ENCODE data around the gene TBKBP1.
"Not testable (repeated sequence)": the region's sequence is repeated elsewhere in the genome, so short reads cannot be mapped to it uniquely, and the experiment has no call there.

The TBKBP1 gene

DNA sequence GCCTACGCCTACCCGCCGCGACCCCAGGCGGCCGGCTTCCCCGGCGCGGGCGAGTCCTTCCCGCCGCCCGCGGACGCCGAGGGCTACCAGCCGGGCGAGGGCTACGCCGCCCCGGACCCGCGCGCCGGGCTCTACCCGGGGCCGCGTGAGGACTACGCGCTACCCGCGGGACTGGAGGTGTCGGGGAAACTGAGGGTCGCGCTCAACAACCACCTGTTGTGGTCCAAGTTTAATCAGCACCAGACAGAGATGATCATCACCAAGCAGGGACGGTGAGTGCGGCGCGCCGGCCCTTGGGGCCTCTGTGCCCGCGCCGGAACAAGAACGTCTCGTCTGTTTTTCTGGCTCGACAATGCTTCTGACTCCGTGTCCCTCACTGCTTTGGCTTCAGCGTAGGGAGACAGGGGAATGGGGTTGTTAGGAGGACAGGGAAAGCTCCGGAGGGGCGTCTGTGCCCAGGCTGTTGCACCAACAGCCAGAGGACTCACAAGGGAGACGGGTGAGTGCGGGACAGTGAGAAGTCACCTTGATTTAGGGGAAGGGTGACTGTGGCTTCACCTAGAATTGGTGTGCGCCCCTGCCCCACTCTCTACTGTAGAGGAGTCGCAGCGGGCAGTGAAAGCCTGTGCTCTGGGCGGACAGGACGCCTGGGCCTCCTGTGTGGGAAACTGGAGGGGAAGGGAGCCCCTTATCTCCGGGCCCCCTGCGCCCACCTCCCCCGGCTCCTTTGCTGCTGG, 39.9 kb downstream of the TBKBP1 start:
- DNase-seq = no peak

DNA sequence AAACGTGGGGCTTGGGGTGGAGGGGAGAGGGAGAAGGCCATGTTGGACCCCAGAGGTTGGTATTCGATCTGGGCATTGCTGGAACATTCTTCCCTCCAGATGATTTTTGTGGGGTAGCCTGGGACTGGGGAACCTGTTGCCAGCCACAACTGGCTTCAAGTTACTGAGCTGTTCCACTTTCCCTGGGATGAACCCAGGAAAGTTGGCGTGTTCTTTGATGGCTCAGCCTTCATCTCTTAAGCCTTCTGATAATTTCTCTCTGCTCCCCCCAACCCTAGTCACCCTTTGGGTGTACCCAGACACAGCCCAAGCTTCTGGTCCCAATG, 41.1 kb downstream of the TBKBP1 start:
- no peak for DNase-seq

DNA sequence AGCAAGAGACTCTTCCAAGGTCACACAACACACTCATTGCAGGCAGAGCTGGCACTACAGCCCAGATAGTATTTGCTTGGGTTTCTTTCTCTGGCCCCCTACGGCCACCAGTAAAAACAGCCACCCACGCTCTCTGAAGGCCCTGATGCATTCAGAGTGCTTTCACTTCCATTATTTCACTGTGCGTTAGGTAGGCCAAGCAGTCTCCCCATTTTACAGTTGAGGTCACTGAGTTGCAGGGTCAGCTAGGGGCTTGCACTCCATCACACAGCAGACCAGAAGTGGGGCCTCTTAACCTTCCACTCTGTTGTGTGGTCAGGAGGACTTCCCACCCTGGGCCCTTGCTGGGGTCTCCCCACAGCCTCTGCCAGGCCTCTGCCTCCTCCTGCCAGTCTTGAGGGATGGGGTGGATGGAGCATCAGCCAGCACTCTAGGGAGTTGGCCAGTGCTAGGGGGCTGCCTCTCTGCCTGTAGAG, 41.6 kb downstream of the TBKBP1 start:
- peak in 1 of 2 donors; percentile 37 for DNase-seq

DNA sequence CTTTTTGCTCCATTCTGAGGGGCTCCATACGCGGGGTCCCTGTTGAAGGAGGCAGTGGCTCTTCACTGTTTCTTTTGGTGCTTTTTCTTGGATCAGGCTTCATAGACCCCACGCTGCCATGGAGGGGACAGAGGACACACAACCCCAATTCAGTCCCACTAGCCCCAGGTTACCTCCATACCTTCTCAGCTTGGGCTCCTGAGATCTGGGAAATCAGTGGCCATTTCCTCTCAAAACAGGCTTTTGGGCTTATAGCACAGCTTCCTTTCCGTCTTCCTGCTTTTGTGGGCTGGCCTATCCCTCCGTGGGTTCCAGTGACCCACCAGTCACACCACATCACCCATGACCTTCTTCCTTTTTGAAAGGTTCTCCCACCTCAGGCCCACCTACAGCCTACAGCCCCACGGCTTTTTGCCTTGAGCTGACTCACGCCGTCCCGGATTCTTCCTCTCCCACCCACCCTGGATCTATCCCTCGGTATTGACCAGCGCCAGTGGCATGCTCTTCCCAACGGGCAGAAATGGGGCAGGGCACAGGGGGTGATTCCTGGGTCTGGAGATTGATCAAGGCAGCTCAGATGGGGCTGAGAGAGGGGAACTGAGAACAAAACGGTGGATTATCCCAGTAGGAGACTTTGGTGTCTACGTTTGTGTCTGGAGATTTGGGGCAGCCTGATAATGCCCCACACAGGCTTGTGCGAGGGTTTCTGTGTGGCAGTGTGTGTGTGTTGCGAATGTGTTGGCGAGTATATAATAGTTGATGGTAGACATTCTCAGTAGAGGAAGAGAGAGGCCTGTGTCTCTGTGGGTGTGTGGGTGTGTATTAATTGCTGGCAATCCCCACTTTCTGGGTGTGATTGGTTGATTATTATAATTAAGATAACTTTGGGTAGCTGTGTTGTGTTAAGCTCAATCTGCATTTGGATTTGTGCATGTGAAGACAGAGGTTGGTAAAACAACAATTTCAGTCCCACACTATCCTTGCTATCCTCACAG, 42.8 kb downstream of the TBKBP1 start:
- peak in 1 of 2 donors; percentile 27 for DNase-seq

DNA sequence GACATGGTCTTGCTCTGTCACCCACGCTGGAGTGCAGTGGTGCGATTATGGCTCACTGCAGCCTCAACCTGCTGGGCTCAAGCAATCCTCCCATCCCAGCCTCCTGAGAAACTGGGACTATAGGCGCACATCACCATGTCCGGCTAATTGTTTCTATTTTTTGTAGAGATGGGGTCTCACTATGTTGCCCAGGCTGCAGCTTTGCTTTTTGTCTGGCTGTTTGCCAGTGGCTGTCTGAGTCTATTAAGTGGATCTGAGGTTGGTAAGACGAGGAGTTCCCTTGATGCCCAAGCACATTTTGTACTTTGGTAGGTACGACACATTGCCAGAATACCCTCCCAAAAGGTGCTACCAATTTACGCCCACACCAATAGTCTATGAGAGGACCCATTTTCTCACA, 44.2 kb downstream of the TBKBP1 start:
- no peak for DNase-seq

DNA sequence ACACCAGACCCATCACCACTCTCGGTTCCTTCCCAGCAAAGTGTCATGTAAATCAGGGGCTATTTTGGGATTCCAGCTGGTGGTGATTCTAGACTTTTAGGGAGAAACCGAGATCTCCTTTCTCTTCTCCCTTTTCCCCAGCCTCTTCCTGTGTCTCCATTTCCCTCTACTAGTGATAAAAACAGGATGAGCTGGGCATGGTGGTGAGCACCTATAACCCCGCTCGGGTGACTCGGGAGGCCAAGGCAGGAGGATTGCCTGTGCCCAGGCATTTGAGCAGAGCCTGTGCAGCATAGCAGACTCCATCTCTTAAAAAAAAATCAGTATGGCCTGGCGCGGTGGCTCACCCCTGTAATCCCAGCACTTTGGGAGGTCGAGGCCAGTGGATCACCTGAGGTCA, 45.2 kb downstream of the TBKBP1 start:
- no peak for DNase-seq

DNA sequence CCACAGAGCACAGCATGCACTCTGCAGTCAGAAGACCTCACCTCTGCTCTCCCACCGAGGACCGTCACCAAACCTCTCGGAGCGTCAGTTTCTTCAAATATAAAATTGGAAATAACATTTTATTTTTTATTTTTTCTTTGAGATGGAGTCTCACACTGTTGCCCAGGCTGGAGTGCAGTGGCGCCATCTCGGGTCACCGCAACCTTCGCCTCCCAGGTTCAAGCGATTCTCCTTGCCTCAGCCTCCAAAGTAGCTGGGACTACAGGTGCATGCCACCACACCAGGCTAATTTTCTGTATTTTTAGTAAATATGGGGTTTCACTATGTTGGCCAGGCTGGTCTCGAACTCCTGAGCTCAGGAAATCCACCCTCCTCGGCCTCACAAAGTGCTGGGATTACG, 46.0 kb downstream of the TBKBP1 start:
- not testable (repeated sequence) for DNase-seq

DNA sequence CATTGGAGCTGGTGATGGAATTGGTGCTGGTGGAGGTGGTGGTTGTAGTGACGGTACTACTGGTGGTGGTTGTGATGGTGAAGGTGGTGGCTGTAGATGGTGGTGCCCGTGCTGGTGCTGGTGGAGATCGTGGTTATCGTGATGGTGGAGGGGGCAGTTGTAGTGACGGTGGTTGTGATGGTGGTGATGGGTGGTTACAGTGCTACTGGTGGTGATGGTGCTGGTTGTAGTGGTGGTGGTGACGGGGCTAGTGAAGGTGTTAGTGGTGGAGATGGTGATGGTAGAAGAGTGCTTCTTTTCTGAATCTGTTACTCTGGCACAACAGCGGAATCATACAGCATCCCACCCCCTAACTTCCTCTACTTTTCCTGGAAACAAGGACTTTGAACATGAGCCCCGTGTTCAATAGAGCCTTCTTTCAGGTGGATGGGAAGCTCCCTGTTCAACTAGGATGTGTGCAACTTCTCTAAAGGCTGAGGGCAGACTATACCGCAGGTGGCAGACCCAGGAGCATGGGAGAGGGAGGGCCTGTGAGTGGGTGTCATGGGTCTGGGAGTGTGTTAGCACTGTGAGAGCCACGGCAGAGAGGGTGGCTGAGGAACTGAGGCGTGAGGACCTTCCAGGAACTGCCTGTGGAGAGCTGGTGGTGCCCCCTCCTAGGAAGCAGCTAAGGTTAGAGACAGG, 47.3 kb downstream of the TBKBP1 start:
- DNase-seq = no peak

DNA sequence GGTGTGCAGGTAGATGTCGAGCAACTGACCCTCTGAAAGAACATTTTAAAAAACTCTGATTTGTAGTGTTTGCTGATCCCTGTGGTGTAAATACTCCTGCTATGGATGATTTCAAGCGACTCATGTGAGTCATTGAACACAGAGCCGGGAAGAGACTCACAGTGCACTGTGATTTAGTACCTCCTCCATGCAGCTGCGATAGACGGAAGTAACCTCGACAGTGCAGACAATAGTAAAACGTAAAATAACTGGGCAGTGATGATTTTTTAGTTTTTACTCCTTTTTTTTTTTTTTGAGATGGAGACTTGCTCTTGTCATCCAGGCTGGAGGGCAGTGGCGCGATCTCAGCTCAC, 47.8 kb downstream of the TBKBP1 start:
- no peak for DNase-seq

DNA sequence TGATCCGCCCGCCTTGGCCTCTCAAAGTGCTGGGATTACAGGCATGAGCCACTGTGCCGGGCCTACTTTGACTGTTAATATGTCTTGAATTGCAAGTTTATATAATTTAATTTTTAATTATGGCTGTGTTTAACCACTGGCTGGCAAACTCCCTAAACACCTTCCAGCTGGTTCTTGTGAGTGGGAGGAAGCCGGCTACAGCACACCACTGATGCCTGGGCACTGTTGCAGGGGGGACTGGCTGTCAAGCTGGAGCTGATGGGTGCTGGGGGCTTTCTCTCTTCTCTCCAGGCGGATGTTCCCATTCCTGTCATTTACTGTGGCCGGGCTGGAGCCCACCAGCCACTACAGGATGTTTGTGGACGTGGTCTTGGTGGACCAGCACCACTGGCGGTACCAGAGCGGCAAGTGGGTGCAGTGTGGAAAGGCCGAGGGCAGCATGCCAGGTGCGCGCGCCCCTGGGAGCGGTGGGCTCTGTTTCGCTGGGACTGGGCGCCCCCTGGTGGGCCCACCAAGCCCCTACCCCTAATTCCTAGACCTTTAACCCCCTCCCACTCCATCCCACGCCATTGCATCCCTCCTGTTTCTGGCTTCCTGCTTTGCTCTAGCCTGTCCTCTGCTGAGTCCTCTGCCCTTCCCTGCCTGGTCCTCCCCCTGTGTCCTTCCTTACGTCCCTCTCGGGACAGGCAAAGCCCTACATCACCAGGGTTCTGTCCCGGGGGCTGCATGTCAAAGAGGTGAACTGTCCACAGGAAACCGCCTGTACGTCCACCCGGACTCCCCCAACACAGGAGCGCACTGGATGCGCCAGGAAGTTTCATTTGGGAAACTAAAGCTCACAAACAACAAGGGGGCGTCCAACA, 48.6 kb downstream of the TBKBP1 start:
- DNase-seq = no peak

DNA sequence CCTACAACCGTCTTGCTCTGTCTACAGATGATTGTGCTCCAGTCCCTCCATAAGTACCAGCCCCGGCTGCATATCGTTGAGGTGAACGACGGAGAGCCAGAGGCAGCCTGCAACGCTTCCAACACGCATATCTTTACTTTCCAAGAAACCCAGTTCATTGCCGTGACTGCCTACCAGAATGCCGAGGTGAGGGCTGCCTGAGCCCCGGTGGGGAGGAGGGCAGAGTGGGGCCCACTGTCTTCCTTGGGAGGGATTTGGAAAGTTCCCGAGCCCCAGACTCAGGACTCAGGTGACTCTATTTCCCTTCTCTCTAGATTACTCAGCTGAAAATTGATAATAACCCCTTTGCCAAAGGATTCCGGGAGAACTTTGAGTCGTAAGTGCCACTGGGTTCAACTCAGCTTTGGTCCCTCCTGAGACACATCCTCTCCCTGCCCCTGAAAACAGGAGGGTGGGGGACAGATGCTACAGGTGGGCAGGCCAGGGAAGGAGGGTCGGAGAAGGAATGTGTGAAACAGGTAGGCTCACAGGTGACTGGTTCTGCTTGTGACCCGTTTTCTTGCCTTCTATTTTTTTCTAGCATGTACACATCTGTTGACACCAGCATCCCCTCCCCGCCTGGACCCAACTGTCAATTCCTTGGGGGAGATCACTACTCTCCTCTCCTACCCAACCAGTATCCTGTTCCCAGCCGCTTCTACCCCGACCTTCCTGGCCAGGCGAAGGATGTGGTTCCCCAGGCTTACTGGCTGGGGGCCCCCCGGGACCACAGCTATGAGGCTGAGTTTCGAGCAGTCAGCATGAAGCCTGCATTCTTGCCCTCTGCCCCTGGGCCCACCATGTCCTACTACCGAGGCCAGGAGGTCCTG, 50.4 kb downstream of the TBKBP1 start:
- DNase-seq = no peak

DNA sequence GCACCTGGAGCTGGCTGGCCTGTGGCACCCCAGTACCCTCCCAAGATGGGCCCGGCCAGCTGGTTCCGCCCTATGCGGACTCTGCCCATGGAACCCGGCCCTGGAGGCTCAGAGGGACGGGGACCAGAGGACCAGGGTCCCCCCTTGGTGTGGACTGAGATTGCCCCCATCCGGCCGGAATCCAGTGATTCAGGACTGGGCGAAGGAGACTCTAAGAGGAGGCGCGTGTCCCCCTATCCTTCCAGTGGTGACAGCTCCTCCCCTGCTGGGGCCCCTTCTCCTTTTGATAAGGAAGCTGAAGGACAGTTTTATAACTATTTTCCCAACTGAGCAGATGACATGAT, 51.0 kb downstream of the TBKBP1 start:
- DNase-seq = no peak

DNA sequence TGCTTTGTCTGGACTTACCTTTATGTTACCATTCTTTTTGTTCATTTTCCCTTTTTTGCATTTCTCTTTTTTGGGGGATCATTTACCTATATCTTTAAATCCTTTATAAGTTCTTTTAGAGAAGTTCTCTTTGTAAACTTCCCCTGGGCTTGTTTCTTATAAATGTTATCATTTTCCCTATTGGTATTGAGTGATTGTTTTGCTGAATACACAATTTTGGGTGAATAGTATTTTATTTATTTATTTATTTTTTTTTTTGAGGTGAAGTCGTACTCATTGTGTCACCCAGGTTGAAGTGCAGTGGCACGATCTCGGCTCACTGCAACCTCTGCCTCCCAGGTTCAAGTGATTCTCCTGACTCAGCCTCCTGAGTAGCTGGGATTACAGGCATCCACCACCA, 57.5 kb downstream of the TBKBP1 start:
- DNase-seq = no peak

DNA sequence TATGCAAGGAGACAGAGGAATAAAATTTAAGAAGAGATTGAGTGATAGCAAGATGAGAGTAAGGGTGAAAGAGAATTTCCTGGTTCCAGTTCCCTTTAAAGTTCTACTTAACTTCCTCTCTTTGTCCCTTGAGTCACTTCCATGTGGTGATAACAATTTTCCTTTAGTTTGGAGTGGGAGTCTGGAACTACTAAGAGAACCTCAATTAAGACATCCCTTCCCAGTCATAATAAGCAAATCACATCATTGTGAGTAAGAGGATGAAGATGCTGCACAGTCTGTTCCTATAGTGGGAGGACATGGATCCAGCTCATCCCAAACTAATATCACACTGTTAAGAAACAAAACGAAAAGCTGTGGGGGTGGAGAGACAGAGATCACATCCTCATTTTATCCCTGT, 63.4 kb downstream of the TBKBP1 start:
- peak; percentile 58 to 62 for DNase-seq

DNA sequence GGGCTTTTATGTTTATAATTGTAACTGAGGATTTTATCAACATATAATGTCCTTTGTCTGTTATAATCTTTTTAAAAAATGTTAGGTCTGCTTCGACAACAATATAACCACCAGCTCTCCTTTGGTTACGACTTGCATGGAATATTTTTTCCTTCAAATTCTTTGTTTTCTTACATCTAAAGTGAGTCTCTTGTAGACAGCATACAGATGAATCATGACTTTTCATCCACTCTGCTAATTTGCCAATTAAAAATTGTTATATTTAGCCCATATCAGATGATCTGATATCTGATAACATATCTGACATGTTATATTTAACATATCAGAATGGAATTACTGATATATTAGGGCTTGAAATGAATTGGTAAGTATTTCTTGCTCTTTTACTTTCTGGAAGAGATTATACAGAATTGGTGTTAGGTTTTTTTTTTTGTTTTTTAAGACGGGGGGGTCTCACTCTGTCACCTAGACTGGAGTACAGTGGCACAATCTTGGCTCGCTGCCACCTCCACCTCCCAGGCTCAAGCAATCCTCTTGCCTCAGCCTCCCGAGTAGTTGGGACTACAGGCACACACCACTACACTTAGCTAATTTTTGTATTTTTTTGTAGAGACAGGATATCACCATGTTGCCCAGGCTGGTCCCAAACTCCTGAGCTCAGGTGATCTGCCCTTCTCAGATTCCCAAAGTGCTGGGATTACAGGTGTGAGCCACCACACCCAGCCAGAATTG, 66.6 kb downstream of the TBKBP1 start:
- no peak for DNase-seq
